ENCODE measurements around the gene SCFD2. TPM values are rescaled to one million over a fixed set of nuclear protein-coding genes. Genes with fewer than 3 reads are reported as not detected.

SCFD2 gene
- total RNA-seq, 1 experiment from 2014 or later = 8.1 TPM

DNA sequence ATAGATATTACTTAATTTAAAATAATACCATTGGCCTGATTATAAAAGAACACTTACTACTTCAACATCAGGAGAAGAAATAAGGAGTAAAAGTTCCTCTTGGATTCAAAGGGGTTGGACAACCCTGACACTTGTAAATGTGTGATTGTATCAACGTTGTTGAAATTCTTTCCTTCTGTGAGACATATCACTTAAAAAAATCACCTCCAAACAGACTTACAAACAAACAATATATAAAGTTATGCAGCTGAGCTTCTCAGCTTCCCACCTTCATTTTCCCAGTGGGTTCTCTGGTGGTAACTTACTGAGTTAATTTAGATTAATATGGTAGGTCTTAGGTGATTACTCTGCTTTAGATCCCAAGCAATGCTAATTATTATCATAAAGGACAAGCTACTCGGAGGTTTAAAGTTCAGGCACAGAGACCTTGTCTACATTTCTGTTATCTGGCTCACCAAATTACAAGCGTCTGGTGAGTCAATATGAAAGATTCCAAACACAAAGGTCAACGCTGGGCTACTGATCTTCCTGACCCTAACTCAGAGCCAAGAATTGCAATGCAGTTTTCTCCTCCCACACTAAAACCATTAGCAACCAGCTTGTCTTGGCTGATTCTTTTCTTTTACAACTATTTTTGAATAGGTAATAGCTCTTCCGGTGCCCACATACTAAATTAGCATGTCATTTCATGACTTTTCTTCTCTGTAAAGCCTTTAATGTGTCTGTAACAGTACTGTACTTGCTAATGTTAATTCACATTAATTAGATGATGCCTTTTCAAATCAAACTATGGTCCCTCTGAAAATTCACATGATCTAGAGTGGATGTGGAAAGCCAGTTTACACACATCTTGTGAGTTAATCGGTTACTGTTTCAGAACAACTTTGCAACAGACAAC, 346.1 kb downstream of the SCFD2 start:
- Histone ChIP-seq H3K79me2 (ENCODE audit: low read depth) (no peaks in the 10 kb centered on the region), H3K9me3 (ENCODE audit: insufficient read depth, low read depth) (no peaks in the 10 kb centered on the region), H3K4me1 (replicated peaks; ENCODE audit: insufficient read depth) (no peaks in the 10 kb centered on the region; the same call in 1 of the 2 replicates), H3K9me2 (ENCODE audit: insufficient read depth) (no peaks in the 10 kb centered on the region), H3K4me3 (no peak overlapping the region), H3K27ac (no peak overlapping the region), H4K20me1 (ENCODE audit: insufficient read depth) (no peaks in the 10 kb centered on the region), H2AFZ (no peak overlapping the region), H3K36me3 (ENCODE audit: low read depth) (no peaks in the 10 kb centered on the region), H3K4me2 (no peak overlapping the region), H3K27me3 (ENCODE audit: insufficient read depth, low read depth) (no peaks in the 10 kb centered on the region), H3F3A (ENCODE audit: insufficient read depth, low read depth) (no peaks in the 10 kb centered on the region)
- no peak for DNase-seq
- POLR2A ChIA-PET (ENCODE audit: unreplicated experiment) = interaction anchor here (0.6 kb wide), 1 partner anchor 378 kb away, joined by 5 read pairs; no protein-coding TSS in a partner anchor
- intact Hi-C loops (cut with micrococcal nuclease; ENCODE audit: unreplicated experiment) = loop anchor here (10.0 kb wide), 2 partner anchors 885 to 1215 kb away; no protein-coding TSS in a partner anchor
- CTCF ChIA-PET = no interaction called here
- TF ChIP-seq, protein P1, sequence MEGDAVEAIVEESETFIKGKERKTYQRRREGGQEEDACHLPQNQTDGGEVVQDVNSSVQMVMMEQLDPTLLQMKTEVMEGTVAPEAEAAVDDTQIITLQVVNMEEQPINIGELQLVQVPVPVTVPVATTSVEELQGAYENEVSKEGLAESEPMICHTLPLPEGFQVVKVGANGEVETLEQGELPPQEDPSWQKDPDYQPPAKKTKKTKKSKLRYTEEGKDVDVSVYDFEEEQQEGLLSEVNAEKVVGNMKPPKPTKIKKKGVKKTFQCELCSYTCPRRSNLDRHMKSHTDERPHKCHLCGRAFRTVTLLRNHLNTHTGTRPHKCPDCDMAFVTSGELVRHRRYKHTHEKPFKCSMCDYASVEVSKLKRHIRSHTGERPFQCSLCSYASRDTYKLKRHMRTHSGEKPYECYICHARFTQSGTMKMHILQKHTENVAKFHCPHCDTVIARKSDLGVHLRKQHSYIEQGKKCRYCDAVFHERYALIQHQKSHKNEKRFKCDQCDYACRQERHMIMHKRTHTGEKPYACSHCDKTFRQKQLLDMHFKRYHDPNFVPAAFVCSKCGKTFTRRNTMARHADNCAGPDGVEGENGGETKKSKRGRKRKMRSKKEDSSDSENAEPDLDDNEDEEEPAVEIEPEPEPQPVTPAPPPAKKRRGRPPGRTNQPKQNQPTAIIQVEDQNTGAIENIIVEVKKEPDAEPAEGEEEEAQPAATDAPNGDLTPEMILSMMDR (conservative IDR thresholded peaks at IDR 0.05) = no peak
- TF ChIP-seq EZH2 (IDR thresholded peaks at IDR 0.05; ENCODE audit: low read depth) = no peak
- no TSS peak for BruUV-seq (replicated peaks)

DNA sequence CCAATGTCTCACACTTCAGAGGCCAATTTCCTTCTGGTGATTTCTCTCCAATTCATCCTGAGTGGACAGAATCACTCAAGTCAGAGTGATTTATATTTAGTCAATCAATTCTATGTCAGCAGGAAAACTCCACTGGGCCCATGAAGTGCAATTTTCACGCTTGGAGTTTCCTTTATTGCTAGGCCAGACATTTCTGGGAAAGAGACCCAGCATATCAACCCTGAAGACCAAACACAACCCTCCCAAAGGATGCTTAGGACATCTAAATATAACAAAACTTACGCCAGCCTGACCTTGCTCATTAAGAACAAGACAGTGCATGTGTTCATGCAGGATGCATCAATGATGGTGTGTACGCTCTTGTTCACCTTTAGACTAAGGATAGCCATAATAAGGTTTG, 347.4 kb downstream of the SCFD2 start:
- Histone ChIP-seq H3K9me2 (ENCODE audit: insufficient read depth) (no peaks in the 10 kb centered on the region), H3K9me3 (ENCODE audit: insufficient read depth, low read depth) (no peaks in the 10 kb centered on the region), H3F3A (ENCODE audit: insufficient read depth, low read depth) (no peaks in the 10 kb centered on the region), H4K20me1 (ENCODE audit: insufficient read depth) (no peaks in the 10 kb centered on the region), H3K4me3 (no peak overlapping the region), H3K36me3 (ENCODE audit: low read depth) (no peaks in the 10 kb centered on the region), H2AFZ (no peak overlapping the region), H3K27me3 (ENCODE audit: insufficient read depth, low read depth) (no peaks in the 10 kb centered on the region), H3K79me2 (ENCODE audit: low read depth) (no peaks in the 10 kb centered on the region), H3K27ac (no peak overlapping the region), H3K4me2 (no peak overlapping the region), H3K4me1 (replicated peaks; ENCODE audit: insufficient read depth) (no peaks in the 10 kb centered on the region; the same call in 1 of the 2 replicates)
- DNase-seq = no peak
- ChIA-PET CTCF (no interaction called here), POLR2A (ENCODE audit: unreplicated experiment) (no interaction called here)
- no TSS peak for BruUV-seq (replicated peaks)
- TF ChIP-seq, protein P1 (conservative IDR thresholded peaks at IDR 0.05) = no peak
- no peak for TF ChIP-seq EZH2 (IDR thresholded peaks at IDR 0.05; ENCODE audit: low read depth)
- intact Hi-C loops (cut with micrococcal nuclease; ENCODE audit: unreplicated experiment) = loop anchor here (10.0 kb wide), 2 partner anchors 886 to 1216 kb away; no protein-coding TSS in a partner anchor

- H3K27ac ChIP-seq = no peak overlapping the region
- no TSS peak for BruUV-seq (replicated peaks)
- intact Hi-C loops (cut with micrococcal nuclease; ENCODE audit: unreplicated experiment) = loop anchor here (10.0 kb wide), 2 partner anchors 889 to 1219 kb away; no protein-coding TSS in a partner anchor
- POLR2A ChIA-PET (ENCODE audit: unreplicated experiment) = no interaction called here
- H3F3A ChIP-seq (ENCODE audit: insufficient read depth, low read depth) = no peaks in the 10 kb centered on the region
- CTCF ChIA-PET = interaction anchor here (0.6 kb wide), 1 partner anchor 33 kb away, joined by 3 read pairs; no protein-coding TSS in a partner anchor
- H3K79me2 ChIP-seq (ENCODE audit: low read depth) = no peaks in the 10 kb centered on the region
- no peak for DNase-seq
- no peak overlapping the region for H3K4me3 ChIP-seq
- H3K36me3 ChIP-seq (ENCODE audit: low read depth) = no peaks in the 10 kb centered on the region
- H3K27me3 ChIP-seq (ENCODE audit: insufficient read depth, low read depth) = no peaks in the 10 kb centered on the region
- H4K20me1 ChIP-seq (ENCODE audit: insufficient read depth) = no peaks in the 10 kb centered on the region
- no peak for TF ChIP-seq EZH2 (IDR thresholded peaks at IDR 0.05; ENCODE audit: low read depth)
- TF ChIP-seq, protein P1 (conservative IDR thresholded peaks at IDR 0.05) = no peak
- no peak overlapping the region for H3K4me2 ChIP-seq
- no peaks in the 10 kb centered on the region for H3K9me2 ChIP-seq (ENCODE audit: insufficient read depth)
- H3K4me1 ChIP-seq (replicated peaks; ENCODE audit: insufficient read depth) = no peaks in the 10 kb centered on the region; the same call in 1 of the 2 replicates
- no peak overlapping the region for H2AFZ ChIP-seq
- H3K9me3 ChIP-seq (ENCODE audit: insufficient read depth, low read depth) = no peaks in the 10 kb centered on the region
Measured at GRCh38 chr4:53016099-53016820, 349.6 kb downstream of the SCFD2 start.

Measured in PC-9 (cell line).